Transverse colon (tissue), 4 donors: ENCODE results near the gene SUMO1. TPM values are rescaled to one million over a fixed set of nuclear protein-coding genes. Genes with fewer than 3 reads are reported as not detected.
A peak's percentile ranks its signal among the peaks of the same experiment; 100 is the strongest.

Experiments
- DNase-seq: peaks from one replicate; pipeline ENCODE4 v3.0.0-alpha.2; 2019
- H3K27ac ChIP-seq, 4 donors: fragments of 200-600 bp; sonication (generic); 2 replicates each; pipeline ENCODE4 v1.5.1; 2016 to 2018; ENCODE audit warnings: inconsistent platforms in 4 of 4
- H3K27me3 ChIP-seq: fragments of 200-600 bp; sonication (generic); 2 replicates; pipeline ENCODE4 v1.5.1; 2017; ENCODE audit warnings: inconsistent platforms
- H3K36me3 ChIP-seq, 4 donors: fragments of 200-600 bp; sonication (generic); 2 replicates each; pipeline ENCODE4 v1.5.1; 2017 to 2019; ENCODE audit warnings: inconsistent platforms in 4 of 4
- H3K4me1 ChIP-seq, 4 donors: fragments of 200-600 bp; sonication (generic); 2 replicates each; pipeline ENCODE4 v1.5.1; 2017 to 2020; ENCODE audit warnings: inconsistent platforms in 4 of 4
- H3K4me3 ChIP-seq, 4 donors: fragments of 200-600 bp; sonication (generic); 1 replicate in 1 of 4; 2 replicates in 3 of 4; pipeline versions ENCODE4 v1.5.1 to v1.6.1; 2017 to 2019; ENCODE audit warnings: inconsistent platforms in 4 of 4
- H3K9me3 ChIP-seq, 2 donors: fragments of 200-600 bp; sonication (generic); 2 replicates each; pipeline ENCODE4 v1.5.1; 2017 to 2019; ENCODE audit warnings: inconsistent platforms in 2 of 2
- CTCF ChIP-seq, 5 experiments: fragments of 200-600 bp in 3 of 5; fragments of 450-650 bp in 2 of 5; sonication (generic) in 3 of 5; IDR thresholded peaks; 1 replicate in 2 of 5; 2 replicates in 3 of 5; pipeline ENCODE4 v1.5.1; 2016 to 2017; ENCODE audit warnings: antibody characterized with exemption in 5 of 5, inconsistent platforms in 3 of 5, mild to moderate bottlenecking in 2 of 5, moderate library complexity in 1 of 5
- EP300 ChIP-seq: sonication (generic); formaldehyde crosslinking; IDR thresholded peaks from one replicate; pipeline ENCODE4 v1.6.1; 2017; ENCODE audit warnings: antibody characterized with exemption, low read depth
- POLR2A ChIP-seq: fragments of 450-650 bp; IDR thresholded peaks from one replicate; pipeline ENCODE4 v1.6.1; 2016; ENCODE audit warnings: antibody characterized with exemption, mild to moderate bottlenecking, moderate library complexity
- POLR2AphosphoS5 ChIP-seq, 3 donors: sonication (generic); formaldehyde crosslinking; IDR thresholded peaks; one replicate each; pipeline ENCODE4 v1.6.1; 2016; ENCODE audit warnings: antibody characterized with exemption in 3 of 3
- WGBS, 2 donors: methylation state at CpG; one replicate each; pipeline ENCODE4 v1.1.5; 2018; ENCODE audit warnings: low coverage in 1 of 2; 5-methylcytosine and 5-hydroxymethylcytosine counted together
- in situ Hi-C, 4 donors: fragments of 200-750 bp; cut with MboI; loops; one replicate each; pipeline versions ENCODE4 v1.15.0 to v1.15.1; 2017; ENCODE audit warnings: low sequenced_read_pairs in 3 of 4, low pct_ligation_motif_present in 1 of 4, low pct_unique_long_range_greater_than_20kb in 1 of 4
- intact Hi-C: fragments of 100-400 bp; cut with DNase I; formaldehyde crosslinking; loops from one replicate; pipeline ENCODE4 v1.15.1; 2023; ENCODE audit warnings: low total_unique reads
- total RNA-seq, 4 donors: library from RNA; depleted of rRNA; stranded (reverse); fragments of >200 nt; gene quantifications; one replicate each; pipeline ENCODE4 v1.1.0, GENCODE V29; 2016

The SUMO1 gene
- total RNA-seq, 4 donors from 2014 or later = 15.3 to 69.1 (median 54.3) TPM

- peak overlapping the region in 2 of 4 donors; percentile 44 to 52 for H3K27ac ChIP-seq
- peaks cover 0 to 20% (median 5%) of the 10 kb centered on the region in 4 donors for H3K4me1 ChIP-seq
- in situ Hi-C loops (loop anchor here in 1 of 4 donors (5.0 kb wide), 1 partner anchor 314 kb away; no protein-coding TSS in a partner anchor), intact Hi-C loops (no loop called here)
- TF ChIP-seq POLR2AphosphoS5 (IDR thresholded peaks at IDR 0.05) (no peak), POLR2A (no peak), CTCF (IDR thresholded peaks at IDR 0.05) (no peak), EP300 (no peak)
- H3K36me3 ChIP-seq = no peaks in the 10 kb centered on the region
- no peak for DNase-seq
- H3K9me3 ChIP-seq = no peaks in the 10 kb centered on the region
- H3K27me3 ChIP-seq = peaks cover 6% of the 10 kb centered on the region
- peak overlapping the region in 3 of 4 donors; percentile 5 to 34 (median 12) for H3K4me3 ChIP-seq
- 55% methylated on average over 32 of the region's 32 CpGs; no CpG with 5 or more reads in 1 of the 2 donors for WGBS, 2 donors
Observed at GRCh38 chr2:202171241-202171825, 67.1 kb downstream of the SUMO1 start.

GRCh38 chr2:202169832-202170424 is 68.5 kb downstream of the SUMO1 start:
- Histone ChIP-seq H3K27ac (no peak overlapping the region), H3K36me3 (no peaks in the 10 kb centered on the region), H3K27me3 (peaks cover 6% of the 10 kb centered on the region), H3K4me3 (no peak overlapping the region), H3K4me1 (peaks cover 0 to 20% (median 5%) of the 10 kb centered on the region in 4 donors), H3K9me3 (no peaks in the 10 kb centered on the region)
- DNase-seq = no peak
- WGBS, 2 donors = 87 to 95% methylated on average over 4 to 7 of the region's 8 CpGs
- intact Hi-C loops = no loop called here
- in situ Hi-C loops = loop anchor here in 1 of 4 donors (5.0 kb wide), 1 partner anchor 313 kb away; no protein-coding TSS in a partner anchor
- TF ChIP-seq POLR2AphosphoS5 (IDR thresholded peaks at IDR 0.05) (no peak), CTCF (IDR thresholded peaks at IDR 0.05) (no peak), EP300 (no peak), POLR2A (no peak)

- Histone ChIP-seq H3K4me1 (peaks cover 0 to 20% (median 5%) of the 10 kb centered on the region in 4 donors), H3K27ac (no peak overlapping the region), H3K4me3 (no peak overlapping the region), H3K9me3 (no peaks in the 10 kb centered on the region), H3K36me3 (no peaks in the 10 kb centered on the region), H3K27me3 (peaks cover 6% of the 10 kb centered on the region)
- no peak for TF ChIP-seq POLR2AphosphoS5 (IDR thresholded peaks at IDR 0.05)
- TF ChIP-seq EP300 = no peak
- no peak for TF ChIP-seq POLR2A
- no peak for TF ChIP-seq CTCF (IDR thresholded peaks at IDR 0.05)
- no peak for DNase-seq
- in situ Hi-C loops (no loop called here), intact Hi-C loops (no loop called here)
Observed at GRCh38 chr2:202169131-202169530, 69.3 kb downstream of the SUMO1 start.

- no peaks in the 10 kb centered on the region for H3K36me3 ChIP-seq
- intact Hi-C loops = no loop called here
- in situ Hi-C loops = no loop called here
- H3K4me3 ChIP-seq = no peak overlapping the region
- 57 to 77% methylated on average over 1 of the region's 1 CpG for WGBS, 2 donors
- H3K9me3 ChIP-seq = no peaks in the 10 kb centered on the region
- H3K27ac ChIP-seq = no peak overlapping the region
- no peaks in the 10 kb centered on the region for H3K4me1 ChIP-seq
- TF ChIP-seq CTCF (IDR thresholded peaks at IDR 0.05) (no peak), POLR2AphosphoS5 (IDR thresholded peaks at IDR 0.05) (no peak), EP300 (no peak), POLR2A (no peak)
- no peak for DNase-seq
- H3K27me3 ChIP-seq = no peaks in the 10 kb centered on the region
Observed at GRCh38 chr2:202165945-202166344, 72.5 kb downstream of the SUMO1 start.
